Sigmoid colon (tissue), 4 donors: Measurements from ENCODE around the gene INPP5D.

Source experiments
- POLR2A ChIP-seq, 2 donors: fragments of 450-650 bp; IDR thresholded peaks; one replicate each; pipeline ENCODE4 v1.6.1; 2016; ENCODE audit warnings: antibody characterized with exemption in 2 of 2, mild to moderate bottlenecking in 2 of 2, moderate library complexity in 2 of 2
- POLR2AphosphoS5 ChIP-seq, 4 donors: sonication (generic); formaldehyde crosslinking; IDR thresholded peaks; one replicate each; pipeline ENCODE4 v1.6.1; 2017; ENCODE audit warnings: antibody characterized with exemption in 4 of 4
- TF ChIP-seq, protein P1 (sequence below), 4 experiments: fragments of 450-650 bp in 3 of 4; fragments of 200-600 bp in 1 of 4; IDR thresholded peaks; one replicate each; pipeline ENCODE4 v1.5.1; 2016 to 2019; ENCODE audit warnings: antibody characterized with exemption in 4 of 4, mild to moderate bottlenecking in 3 of 4, moderate library complexity in 2 of 4

DNA sequence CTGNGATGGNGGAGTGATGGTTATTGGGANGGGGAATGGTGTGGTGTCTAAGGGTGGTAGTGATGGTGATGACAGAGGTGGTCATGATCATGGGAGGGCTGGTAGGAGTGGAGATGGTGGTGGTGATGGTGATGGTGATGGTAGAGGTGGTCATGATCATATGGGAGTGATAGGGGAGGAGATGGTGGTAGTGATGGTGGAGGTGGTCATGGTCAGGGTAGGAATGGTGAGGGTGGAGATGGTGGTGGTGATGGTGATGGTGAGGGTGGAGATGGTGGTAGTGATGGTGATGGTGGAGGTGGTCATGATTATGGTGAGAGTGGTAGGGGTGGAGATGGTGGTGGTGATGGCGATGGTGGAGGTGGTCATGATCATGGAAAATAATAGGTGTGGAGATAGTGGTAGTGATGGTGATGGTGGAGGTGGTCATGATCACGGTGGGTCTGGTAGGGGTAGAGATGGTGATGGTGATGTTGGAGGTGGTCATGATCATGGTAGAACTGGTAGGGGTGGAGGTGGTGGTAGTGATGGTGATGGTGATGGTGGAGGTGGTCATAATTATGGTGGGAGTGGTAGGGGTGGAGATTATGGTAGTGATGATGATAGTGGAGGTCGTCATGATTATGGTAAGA lies 83.7 kb downstream of the INPP5D start:
- TF ChIP-seq POLR2A (IDR thresholded peaks at IDR 0.05) (no peak), POLR2AphosphoS5 (IDR thresholded peaks at IDR 0.05) (no peak)
- TF ChIP-seq, protein P1, sequence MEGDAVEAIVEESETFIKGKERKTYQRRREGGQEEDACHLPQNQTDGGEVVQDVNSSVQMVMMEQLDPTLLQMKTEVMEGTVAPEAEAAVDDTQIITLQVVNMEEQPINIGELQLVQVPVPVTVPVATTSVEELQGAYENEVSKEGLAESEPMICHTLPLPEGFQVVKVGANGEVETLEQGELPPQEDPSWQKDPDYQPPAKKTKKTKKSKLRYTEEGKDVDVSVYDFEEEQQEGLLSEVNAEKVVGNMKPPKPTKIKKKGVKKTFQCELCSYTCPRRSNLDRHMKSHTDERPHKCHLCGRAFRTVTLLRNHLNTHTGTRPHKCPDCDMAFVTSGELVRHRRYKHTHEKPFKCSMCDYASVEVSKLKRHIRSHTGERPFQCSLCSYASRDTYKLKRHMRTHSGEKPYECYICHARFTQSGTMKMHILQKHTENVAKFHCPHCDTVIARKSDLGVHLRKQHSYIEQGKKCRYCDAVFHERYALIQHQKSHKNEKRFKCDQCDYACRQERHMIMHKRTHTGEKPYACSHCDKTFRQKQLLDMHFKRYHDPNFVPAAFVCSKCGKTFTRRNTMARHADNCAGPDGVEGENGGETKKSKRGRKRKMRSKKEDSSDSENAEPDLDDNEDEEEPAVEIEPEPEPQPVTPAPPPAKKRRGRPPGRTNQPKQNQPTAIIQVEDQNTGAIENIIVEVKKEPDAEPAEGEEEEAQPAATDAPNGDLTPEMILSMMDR (IDR thresholded peaks at IDR 0.05), result no peak
